Measurements from ENCODE around the gene PLEKHM3. TPM values are rescaled to one million over a fixed set of nuclear protein-coding genes. Genes with fewer than 3 reads are reported as not detected.

The PLEKHM3 gene
- total RNA-seq, 3 donors from 2014 or later (not counting 1 experiment from before 2014, with no cell fraction given) = 21.7 to 27.7 (median 26.3) TPM

GRCh38 chr2:208049006-208049405, 23.7 kb upstream of the PLEKHM3 start:
- Mint-ChIP-seq H3K36me3 (no peaks in the 10 kb centered on the region), H3K4me1 (no peaks in the 10 kb centered on the region), H3K27me3 (ENCODE audit: low read depth in 2 of 2) (peaks cover 10 to 14% of the 10 kb centered on the region in 2 donors), H3K4me3 (no peak overlapping the region), H3K27ac (no peak overlapping the region), H3K9me3 (no peaks in the 10 kb centered on the region)
- DNase-seq (no peak), ATAC-seq (no peak)
- Histone ChIP-seq H3K4me3 (ENCODE audit: low read length) (no peak overlapping the region), H3K27me3 (ENCODE audit: control insufficient read depth, insufficient read depth, low read length) (no peaks in the 10 kb centered on the region), H3K4me1 (ENCODE audit: control insufficient read depth, insufficient read depth, low read length) (no peaks in the 10 kb centered on the region), H3K9me3 (ENCODE audit: control insufficient read depth, insufficient read depth, low read length) (no peaks in the 10 kb centered on the region), H3K36me3 (ENCODE audit: control insufficient read depth, insufficient read depth, low read length) (no peaks in the 10 kb centered on the region), H3K27ac (ENCODE audit: low read length) (no peak overlapping the region)
- no peak for TF ChIP-seq CTCF (IDR thresholded peaks at IDR 0.05)
- intact Hi-C loops (cut with micrococcal nuclease) = no loop called here
- 84% methylated on average over 3 of the region's 4 CpGs for WGBS (ENCODE audit: insufficient coverage)

GRCh38 chr2:208047840-208048239, 22.5 kb upstream of the PLEKHM3 start:
- Mint-ChIP-seq H3K4me3 (no peak overlapping the region), H3K36me3 (no peaks in the 10 kb centered on the region), H3K4me1 (no peaks in the 10 kb centered on the region), H3K9me3 (no peaks in the 10 kb centered on the region), H3K27ac (no peak overlapping the region), H3K27me3 (ENCODE audit: low read depth in 2 of 2) (peaks cover 13 to 16% of the 10 kb centered on the region in 2 donors)
- Histone ChIP-seq H3K9me3 (ENCODE audit: control insufficient read depth, insufficient read depth, low read length) (no peaks in the 10 kb centered on the region), H3K4me1 (ENCODE audit: control insufficient read depth, insufficient read depth, low read length) (no peaks in the 10 kb centered on the region), H3K4me3 (ENCODE audit: low read length) (no peak overlapping the region), H3K27me3 (ENCODE audit: control insufficient read depth, insufficient read depth, low read length) (no peaks in the 10 kb centered on the region), H3K36me3 (ENCODE audit: control insufficient read depth, insufficient read depth, low read length) (no peaks in the 10 kb centered on the region), H3K27ac (ENCODE audit: low read length) (no peak overlapping the region)
- no peak for DNase-seq
- ATAC-seq = no peak
- 74% methylated on average over 3 of the region's 3 CpGs for WGBS (ENCODE audit: insufficient coverage)
- intact Hi-C loops (cut with micrococcal nuclease) = no loop called here
- TF ChIP-seq CTCF (IDR thresholded peaks at IDR 0.05) = no peak

GRCh38 chr2:208046686-208047085, 21.4 kb upstream of the PLEKHM3 start:
- ATAC-seq (no peak), DNase-seq (no peak)
- 90% methylated on average over 4 of the region's 4 CpGs for WGBS (ENCODE audit: insufficient coverage)
- Histone ChIP-seq H3K4me1 (ENCODE audit: control insufficient read depth, insufficient read depth, low read length) (no peaks in the 10 kb centered on the region), H3K27ac (ENCODE audit: low read length) (no peak overlapping the region), H3K27me3 (ENCODE audit: control insufficient read depth, insufficient read depth, low read length) (no peaks in the 10 kb centered on the region), H3K4me3 (ENCODE audit: low read length) (no peak overlapping the region), H3K36me3 (ENCODE audit: control insufficient read depth, insufficient read depth, low read length) (no peaks in the 10 kb centered on the region), H3K9me3 (ENCODE audit: control insufficient read depth, insufficient read depth, low read length) (no peaks in the 10 kb centered on the region)
- Mint-ChIP-seq H3K27me3 (ENCODE audit: low read depth in 2 of 2) (peaks cover 11 to 17% of the 10 kb centered on the region in 2 donors), H3K36me3 (no peaks in the 10 kb centered on the region), H3K9me3 (no peaks in the 10 kb centered on the region), H3K4me1 (no peaks in the 10 kb centered on the region), H3K4me3 (no peak overlapping the region), H3K27ac (no peak overlapping the region)
- TF ChIP-seq CTCF (IDR thresholded peaks at IDR 0.05) = no peak
- intact Hi-C loops (cut with micrococcal nuclease) = no loop called here

GRCh38 chr2:208042450-208042849, 17.1 kb upstream of the PLEKHM3 start:
- no peak for TF ChIP-seq CTCF (IDR thresholded peaks at IDR 0.05)
- Mint-ChIP-seq H3K27ac (no peak overlapping the region), H3K9me3 (no peaks in the 10 kb centered on the region), H3K27me3 (ENCODE audit: low read depth in 2 of 2) (peaks cover 4 to 13% of the 10 kb centered on the region in 2 donors), H3K36me3 (no peaks in the 10 kb centered on the region), H3K4me1 (no peaks in the 10 kb centered on the region), H3K4me3 (no peak overlapping the region)
- no peak for ATAC-seq
- H3K27ac ChIP-seq (ENCODE audit: low read length) = no peak overlapping the region
- no peaks in the 10 kb centered on the region for H3K27me3 ChIP-seq (ENCODE audit: control insufficient read depth, insufficient read depth, low read length)
- 73% methylated on average over 2 of the region's 2 CpGs for WGBS (ENCODE audit: insufficient coverage)
- no peaks in the 10 kb centered on the region for H3K9me3 ChIP-seq (ENCODE audit: control insufficient read depth, insufficient read depth, low read length)
- no peaks in the 10 kb centered on the region for H3K4me1 ChIP-seq (ENCODE audit: control insufficient read depth, insufficient read depth, low read length)
- H3K36me3 ChIP-seq (ENCODE audit: control insufficient read depth, insufficient read depth, low read length) = no peaks in the 10 kb centered on the region
- no peak for DNase-seq
- intact Hi-C loops (cut with micrococcal nuclease) = no loop called here
- no peak overlapping the region for H3K4me3 ChIP-seq (ENCODE audit: low read length)

Measured in natural killer cell (primary cell).